NCI-H2196 treated with DMSO at 0.1 percent for 48 hours (cell line): Measurements from ENCODE around the gene KDELR1.

Source experiments
- DNase-seq: peaks from one replicate; lab custom pipeline; 2025; ENCODE audit not compliant: unreplicated experiment; lab: John Stamatoyannopoulos, UW

Gene KDELR1

GRCh38 chr19:48391100-48392005 is at the start of gene KDELR1:
TSS of gene KDELR1 (minus strand) at chr19:48391551. CDS start at chr19:48391358, 193 bp downstream.
- peak; percentile 60 for DNase-seq

- DNase-seq: no peak
Observed at GRCh38 chr19:48436586-48436985, 45.2 kb upstream of the KDELR1 start.

GRCh38 chr19:48433337-48433736 is 42.0 kb upstream of the KDELR1 start:
- DNase-seq: no peak

GRCh38 chr19:48428670-48429069 is 37.3 kb upstream of the KDELR1 start:
- DNase-seq: no peak

DNA sequence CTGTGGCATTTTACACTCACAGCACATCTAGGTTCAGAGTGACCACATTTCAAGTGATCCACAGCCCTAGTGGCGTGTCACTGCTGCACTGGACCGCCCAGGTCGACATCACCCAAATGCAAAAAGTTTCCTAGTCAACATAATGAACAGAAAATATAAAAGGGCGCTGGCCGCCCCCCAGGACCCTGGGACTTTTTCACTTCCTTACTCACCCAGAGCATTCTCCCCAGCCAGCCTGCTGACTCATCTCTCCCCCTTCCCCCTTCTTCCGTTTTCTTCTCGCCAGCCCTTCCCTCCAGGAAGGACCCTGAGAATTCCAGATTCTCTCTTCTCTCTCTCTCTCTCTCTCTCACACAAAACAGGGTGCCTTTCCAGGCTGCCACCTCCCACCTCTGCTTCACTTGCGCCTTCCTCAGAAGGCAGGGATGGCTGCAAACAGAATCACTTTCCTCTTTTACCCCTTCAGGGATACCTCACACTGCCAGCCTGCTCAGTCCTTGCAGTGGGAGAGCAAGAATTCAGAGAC is 33.4 kb upstream of the KDELR1 start:
- no peak for DNase-seq

- no peak for DNase-seq
Observed at GRCh38 chr19:48421548-48421947, 30.2 kb upstream of the KDELR1 start.

GRCh38 chr19:48419158-48419920 is 28.0 kb upstream of the KDELR1 start:
- DNase-seq: no peak

GRCh38 chr19:48418317-48419064 is 27.1 kb upstream of the KDELR1 start:
- DNase-seq: no peak

- DNase-seq: no peak
Observed at GRCh38 chr19:48417421-48417820, 26.1 kb upstream of the KDELR1 start.

- DNase-seq: no peak
Observed at GRCh38 chr19:48415806-48416221, 24.5 kb upstream of the KDELR1 start.

DNA sequence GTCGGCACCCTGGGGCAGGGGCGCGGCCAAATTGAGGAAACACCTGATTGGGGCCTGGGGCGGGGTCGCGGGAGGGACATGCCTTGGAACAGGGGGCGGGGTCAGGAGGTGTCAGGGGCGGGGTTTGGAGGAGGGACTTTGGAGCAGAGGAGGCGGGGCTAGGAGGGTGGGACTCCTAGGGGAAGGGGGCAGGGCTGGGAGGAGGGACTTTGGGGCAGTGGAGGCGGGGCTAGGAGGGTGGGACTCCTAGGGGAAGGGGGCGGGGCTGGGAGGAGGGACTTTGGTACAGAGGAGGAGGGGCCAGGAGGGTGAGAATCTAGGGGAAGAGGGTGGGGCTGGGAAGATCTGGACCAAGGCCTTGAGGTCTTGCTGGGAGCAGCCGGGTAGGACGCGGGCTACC is 24.0 kb upstream of the KDELR1 start:
- DNase-seq: no peak

GRCh38 chr19:48413879-48414587 is 22.7 kb upstream of the KDELR1 start:
- no peak for DNase-seq

DNA sequence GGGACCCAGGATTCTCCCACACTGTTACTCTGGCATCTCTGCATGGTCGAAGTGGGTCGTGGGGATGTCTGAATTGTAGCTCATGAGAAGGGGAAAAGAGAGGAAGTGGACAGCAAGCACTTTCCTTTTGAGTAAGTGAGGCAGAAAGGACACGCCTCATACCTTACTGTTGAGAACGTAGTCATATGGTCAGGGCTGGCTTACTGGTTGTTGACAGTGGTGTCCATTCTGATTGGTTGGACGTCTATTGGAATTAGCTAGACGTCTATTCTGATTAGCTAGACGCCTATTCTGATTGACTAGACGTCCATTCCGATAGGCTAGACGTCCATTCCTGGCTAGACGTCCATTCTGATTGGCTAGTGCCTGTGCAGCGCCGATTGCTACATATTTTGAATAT is 14.5 kb upstream of the KDELR1 start:
- no peak for DNase-seq

DNA sequence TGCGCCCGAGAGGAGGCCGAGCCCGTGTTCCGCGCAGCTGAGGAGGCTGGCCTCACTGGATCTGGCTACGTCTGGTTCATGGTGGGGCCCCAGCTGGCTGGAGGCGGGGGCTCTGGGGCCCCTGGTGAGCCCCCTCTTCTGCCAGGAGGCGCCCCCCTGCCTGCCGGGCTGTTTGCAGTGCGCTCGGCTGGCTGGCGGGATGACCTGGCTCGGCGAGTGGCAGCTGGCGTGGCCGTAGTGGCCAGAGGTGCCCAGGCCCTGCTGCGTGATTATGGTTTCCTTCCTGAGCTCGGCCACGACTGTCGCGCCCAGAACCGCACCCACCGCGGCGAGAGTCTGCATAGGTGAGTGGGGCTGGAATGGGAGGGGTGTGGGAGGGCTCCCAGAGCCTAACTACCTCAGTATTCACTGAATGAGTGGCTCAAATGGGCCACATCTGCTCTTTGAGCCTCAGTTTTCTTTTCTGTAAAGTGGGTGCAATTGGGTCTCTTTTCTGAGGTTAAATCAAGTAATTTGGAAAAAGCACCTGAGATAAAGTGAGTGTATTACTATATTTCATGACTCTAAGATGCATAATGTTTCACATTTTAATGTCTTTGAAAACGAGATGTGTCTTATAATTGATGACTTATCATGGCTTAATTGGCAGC is 13.8 kb upstream of the KDELR1 start:
- DNase-seq: no peak

DNA sequence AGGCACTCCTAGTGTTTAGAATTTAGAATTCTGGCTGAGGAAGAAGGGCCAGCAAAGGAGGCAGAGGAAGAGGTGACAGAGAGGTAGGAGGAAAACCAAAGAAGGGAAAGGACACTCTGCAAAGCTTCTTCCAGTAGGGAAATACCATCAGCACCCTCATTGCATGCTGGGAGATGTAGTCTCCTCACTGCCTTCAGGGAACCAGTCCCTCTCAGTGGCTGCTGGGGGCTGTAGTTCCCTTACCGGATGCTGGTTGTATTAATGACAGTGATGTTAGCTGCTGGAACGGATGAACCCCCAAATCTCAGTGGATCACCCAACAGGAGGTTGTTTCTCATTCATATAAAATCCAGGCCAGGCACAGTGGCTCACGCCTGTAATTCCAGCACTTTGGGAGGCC is 12.3 kb upstream of the KDELR1 start:
- DNase-seq: no peak

DNA sequence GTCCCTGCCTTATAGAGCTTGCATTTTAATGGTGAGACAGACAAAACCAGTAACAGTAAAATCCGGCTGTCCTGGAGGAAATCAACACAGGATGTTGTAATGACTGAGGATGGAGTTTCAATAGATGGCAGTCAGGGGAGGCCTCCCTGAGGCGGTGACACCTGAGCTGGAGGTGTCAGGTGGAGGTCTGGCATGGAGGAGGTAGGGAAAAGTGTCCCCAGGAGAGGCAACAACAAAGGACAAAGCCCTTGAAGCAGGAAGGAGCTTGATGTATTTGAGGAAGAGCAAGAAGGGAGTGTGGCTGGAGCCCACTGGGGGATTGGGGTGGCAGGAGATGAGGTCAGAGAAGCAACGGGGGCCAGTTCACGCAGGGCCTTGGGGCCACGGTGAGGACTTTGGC is 9.9 kb upstream of the KDELR1 start:
- no peak for DNase-seq

GRCh38 chr19:48400018-48400742 is 8.8 kb upstream of the KDELR1 start:
- DNase-seq: no peak

DNA sequence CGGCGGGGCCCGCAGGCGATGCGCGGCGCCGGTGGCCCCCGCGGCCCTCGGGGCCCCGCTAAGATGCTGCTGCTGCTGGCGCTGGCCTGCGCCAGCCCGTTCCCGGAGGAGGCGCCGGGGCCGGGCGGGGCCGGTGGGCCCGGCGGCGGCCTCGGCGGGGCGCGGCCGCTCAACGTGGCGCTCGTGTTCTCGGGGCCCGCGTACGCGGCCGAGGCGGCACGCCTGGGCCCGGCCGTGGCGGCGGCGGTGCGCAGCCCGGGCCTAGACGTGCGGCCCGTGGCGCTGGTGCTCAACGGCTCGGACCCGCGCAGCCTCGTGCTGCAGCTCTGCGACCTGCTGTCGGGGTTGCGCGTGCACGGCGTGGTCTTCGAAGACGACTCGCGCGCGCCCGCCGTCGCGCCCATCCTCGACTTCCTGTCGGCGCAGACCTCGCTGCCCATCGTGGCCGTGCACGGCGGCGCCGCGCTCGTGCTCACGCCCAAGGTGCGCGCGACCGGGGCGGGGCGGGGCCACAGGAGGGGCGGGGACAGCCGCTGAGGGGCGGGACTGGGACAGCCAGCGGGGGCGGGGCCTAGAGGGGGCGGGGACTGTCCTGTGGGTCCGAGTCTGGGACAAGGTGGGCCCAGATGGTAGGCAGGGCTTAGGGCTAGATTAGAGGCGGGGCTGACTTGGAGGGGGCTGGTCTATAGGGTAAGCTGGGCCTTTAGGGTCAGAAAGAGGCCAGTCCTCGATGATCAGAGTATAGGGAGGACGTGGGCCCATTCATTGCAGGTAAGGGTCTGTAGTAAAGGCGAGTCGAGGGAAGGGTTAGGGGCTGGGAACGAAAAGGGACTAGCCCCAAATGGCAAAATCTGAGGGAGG is 7.3 kb upstream of the KDELR1 start:
- DNase-seq: peak; percentile 58

GRCh38 chr19:48398102-48398374 is 6.7 kb upstream of the KDELR1 start:
- DNase-seq: no peak
